C4-2B (cell line): ENCODE results near the gene MDM4.

Experiments used
- H3K27ac ChIP-seq: fragments of 450-650 bp; 2 replicates; pipeline ENCODE4 v1.5.1; 2017
- ZFX ChIP-seq: fragments of 450-650 bp; IDR thresholded peaks from 2 replicates; pipeline ENCODE4 v1.6.1; 2017
- TF ChIP-seq, protein P1 (sequence below): fragments of 450-650 bp; conservative IDR thresholded peaks from 2 replicates; pipeline ENCODE4 v1.5.1; 2017; ENCODE audit warnings: mild to moderate bottlenecking

MDM4 gene

DNA sequence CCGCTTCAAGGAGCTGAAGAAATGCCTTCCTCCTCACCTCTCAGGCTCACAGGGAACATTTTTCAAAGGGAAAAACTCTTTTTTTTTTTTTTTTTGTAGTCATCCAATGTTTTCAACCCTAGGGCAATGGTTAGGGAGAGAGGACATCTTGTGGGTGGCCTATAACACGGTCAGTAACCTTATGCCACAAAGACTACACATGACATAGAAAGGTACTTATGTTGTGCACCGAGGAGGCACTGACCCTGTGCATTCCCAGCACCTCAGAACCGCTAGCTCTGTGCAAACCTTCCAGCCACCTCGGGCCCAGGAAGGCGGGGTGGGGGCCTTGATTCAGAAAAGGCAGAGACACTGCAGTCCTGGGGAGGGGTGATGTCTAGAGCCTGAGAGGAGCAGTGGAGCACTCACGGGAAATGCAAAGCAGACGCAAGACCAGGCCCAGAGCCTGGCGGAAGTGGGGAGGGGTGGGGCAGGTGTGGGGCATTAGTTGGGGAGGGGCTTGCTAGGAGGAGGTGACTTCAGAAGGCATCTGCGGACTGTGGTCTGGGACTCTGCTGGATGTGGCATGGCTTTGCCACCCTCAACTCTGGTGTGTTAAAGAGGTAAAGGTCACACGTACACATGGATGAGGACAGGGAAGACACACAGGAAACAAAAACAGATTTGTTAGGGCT, 68.6 kb downstream of the MDM4 start:
- H3K27ac ChIP-seq, result no peak overlapping the region
- TF ChIP-seq, protein P1, sequence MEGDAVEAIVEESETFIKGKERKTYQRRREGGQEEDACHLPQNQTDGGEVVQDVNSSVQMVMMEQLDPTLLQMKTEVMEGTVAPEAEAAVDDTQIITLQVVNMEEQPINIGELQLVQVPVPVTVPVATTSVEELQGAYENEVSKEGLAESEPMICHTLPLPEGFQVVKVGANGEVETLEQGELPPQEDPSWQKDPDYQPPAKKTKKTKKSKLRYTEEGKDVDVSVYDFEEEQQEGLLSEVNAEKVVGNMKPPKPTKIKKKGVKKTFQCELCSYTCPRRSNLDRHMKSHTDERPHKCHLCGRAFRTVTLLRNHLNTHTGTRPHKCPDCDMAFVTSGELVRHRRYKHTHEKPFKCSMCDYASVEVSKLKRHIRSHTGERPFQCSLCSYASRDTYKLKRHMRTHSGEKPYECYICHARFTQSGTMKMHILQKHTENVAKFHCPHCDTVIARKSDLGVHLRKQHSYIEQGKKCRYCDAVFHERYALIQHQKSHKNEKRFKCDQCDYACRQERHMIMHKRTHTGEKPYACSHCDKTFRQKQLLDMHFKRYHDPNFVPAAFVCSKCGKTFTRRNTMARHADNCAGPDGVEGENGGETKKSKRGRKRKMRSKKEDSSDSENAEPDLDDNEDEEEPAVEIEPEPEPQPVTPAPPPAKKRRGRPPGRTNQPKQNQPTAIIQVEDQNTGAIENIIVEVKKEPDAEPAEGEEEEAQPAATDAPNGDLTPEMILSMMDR, result no peak
- no peak for TF ChIP-seq ZFX

- TF ChIP-seq ZFX, result no peak
- TF ChIP-seq, protein P1, result no peak
- H3K27ac ChIP-seq, result no peak overlapping the region
These were observed 71.4 kb downstream of the MDM4 start for GRCh38 chr1:204587621-204588020.

DNA sequence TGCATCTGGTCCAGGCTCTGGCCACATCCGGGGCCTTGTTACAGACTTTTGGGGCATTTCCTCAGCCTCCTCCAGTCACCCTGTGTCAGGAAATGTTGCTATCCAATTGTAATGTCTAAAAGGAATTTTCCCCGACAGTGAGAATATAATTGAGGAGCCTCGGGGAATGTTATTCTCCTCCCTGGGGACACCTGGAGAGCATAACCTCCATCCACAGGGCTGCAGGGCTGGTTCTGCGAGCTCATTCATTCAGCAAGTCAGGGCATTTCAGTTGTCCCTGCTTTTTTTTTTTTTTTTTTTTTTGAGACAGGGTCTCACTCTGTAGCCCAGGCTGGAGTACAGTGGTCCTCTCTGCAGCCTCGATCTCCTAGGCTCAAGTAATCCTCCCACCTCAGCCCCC, 72.6 kb downstream of the MDM4 start:
- TF ChIP-seq, protein P1, result no peak
- TF ChIP-seq ZFX, result no peak
- H3K27ac ChIP-seq, result no peak overlapping the region

DNA sequence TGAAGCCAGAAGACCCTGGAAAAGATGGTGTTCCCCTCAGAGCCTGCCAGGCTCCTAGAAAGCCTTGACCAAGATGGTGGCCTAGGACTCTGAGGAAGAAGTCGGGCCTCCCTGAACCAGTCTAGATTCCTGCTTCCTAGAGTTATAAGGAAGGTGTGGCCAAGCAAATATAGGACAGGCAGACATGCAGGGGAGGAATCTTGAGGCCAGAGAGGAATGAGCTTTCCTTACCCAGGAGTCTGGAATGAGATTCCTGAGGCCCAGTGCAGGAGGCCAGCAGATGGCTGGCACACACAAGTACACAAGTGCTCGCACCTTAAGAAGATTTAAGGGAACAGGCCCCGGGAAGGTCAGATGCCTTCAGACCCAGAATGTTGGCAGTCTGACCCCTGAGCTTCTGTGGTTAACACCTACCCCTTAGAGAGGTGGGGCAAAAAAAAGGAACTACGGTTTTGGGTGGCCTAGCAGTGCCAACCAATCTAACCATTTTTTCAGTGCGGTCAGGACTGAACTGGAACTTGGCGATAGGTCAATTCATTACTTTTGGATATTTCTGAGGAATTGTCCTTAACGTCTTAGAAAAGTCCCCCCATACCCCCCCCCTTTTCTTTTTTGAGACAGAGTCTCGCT, 73.3 kb downstream of the MDM4 start:
- H3K27ac ChIP-seq, result no peak overlapping the region
- TF ChIP-seq, protein P1, result no peak
- TF ChIP-seq ZFX, result no peak

DNA sequence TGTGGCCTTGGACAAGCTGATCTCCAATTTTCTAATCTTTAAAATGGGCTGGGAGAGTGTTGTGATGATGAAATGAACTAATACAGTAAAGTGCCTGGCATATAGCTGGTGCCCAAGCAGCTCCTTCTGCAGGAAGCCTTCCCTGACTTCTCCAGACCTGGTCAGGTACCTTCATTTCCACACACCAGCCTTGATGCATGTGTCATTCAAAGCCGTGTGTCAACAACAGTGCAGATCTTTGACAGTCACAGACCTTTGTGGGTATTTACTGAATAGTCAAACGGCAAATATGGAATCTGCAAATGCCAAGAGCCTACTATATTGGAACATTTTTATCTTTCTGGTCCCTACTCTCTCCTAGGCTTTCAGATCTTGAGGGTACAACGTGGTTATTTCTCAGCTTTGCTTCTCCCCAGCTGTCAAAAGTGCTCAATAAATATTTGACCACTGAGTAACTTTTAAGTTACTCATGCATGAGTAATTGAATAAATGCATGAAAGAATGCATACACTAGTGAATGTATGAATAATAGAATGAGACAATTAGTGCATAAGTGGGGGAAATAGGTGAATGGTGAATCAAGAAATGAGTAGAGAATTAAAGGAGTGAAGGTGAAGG, 75.4 kb downstream of the MDM4 start:
- TF ChIP-seq, protein P1, result no peak
- TF ChIP-seq ZFX, result no peak
- no peak overlapping the region for H3K27ac ChIP-seq

DNA sequence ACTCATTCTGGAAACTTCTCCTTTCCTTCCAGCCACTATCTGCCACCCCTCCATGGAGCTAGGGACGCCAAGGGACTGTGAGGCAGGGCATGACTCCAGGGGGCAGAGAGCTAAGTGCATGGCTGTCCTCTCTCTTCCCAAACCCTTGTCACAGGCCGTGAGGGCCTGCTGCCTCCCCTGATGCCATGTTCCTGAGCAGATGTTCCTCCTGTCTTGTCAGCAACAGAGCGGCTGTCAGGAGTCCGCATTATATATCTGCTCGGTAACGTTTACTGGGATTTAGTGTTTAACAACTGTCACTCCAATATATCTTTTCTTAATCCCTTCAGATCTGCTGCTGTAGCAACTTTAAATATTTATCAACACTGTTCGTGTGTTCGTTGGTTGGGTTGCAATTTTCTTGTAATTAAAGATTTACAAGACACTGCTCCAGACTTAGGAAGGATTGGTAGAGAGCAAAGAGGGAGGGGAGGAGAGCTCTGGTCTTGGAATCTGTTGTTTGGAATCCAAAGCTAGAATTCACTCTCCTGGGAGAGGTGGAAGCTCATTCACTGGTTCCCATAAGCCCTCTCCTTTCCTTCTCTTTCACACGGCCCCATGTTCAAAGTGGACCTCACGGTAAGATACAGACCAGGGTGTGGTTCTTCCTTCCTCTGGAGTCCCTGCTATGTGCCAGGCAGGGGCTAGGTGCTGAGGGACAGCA, 76.2 kb downstream of the MDM4 start:
- no peak overlapping the region for H3K27ac ChIP-seq
- no peak for TF ChIP-seq ZFX
- TF ChIP-seq, protein P1, result no peak
